CD4-positive, alpha-beta T cell treated with Interferon gamma for 1 hour (primary cell): ENCODE data around the gene OR4K15.
"Not testable (repeated sequence)": the region's sequence is repeated elsewhere in the genome, so short reads cannot be mapped to it uniquely, and the experiment has no call there.

Experiments
- DNase-seq: peaks from one replicate; pipeline ENCODE4 v3.0.0-alpha.2; 2020

Gene OR4K15

GRCh38 chr14:19975291-19975690 lies at the start of gene OR4K15:
Gene OR4K15 (plus strand): TSS chr14:19975591. CDS start chr14:19975591, 0 bp downstream.
- no peak for DNase-seq

GRCh38 chr14:19930617-19931016 lies 44.8 kb upstream of the OR4K15 start, which contains the start of gene OR4K1:
Gene OR4K1 (plus strand): TSS chr14:19930917. CDS start chr14:19935667, 4,750 bp downstream.
- DNase-seq, result no peak

- no peak for DNase-seq
These were observed 33.7 kb upstream of the OR4K15 start for GRCh38 chr14:19941668-19942067.

- DNase-seq, result no peak
These were observed 27.8 kb upstream of the OR4K15 start for GRCh38 chr14:19947413-19948090.

- DNase-seq, result no peak
These were observed 26.2 kb upstream of the OR4K15 start for GRCh38 chr14:19949218-19949617.

GRCh38 chr14:19969735-19970134 lies 5.7 kb upstream of the OR4K15 start:
- DNase-seq, result not testable (repeated sequence)

GRCh38 chr14:19974844-19975243 lies 547 bp upstream of the OR4K15 start:
- no peak for DNase-seq

GRCh38 chr14:19993438-19993837 lies 18.0 kb downstream of the OR4K15 start:
- no peak for DNase-seq

GRCh38 chr14:20001863-20002262 lies 26.5 kb downstream of the OR4K15 start, which contains the start of gene OR4Q2:
Gene OR4Q2 (plus strand): TSS chr14:20002163.
- DNase-seq, result no peak

- DNase-seq, result peak; percentile 13
These were observed 26.9 kb downstream of the OR4K15 start for GRCh38 chr14:20002319-20002718.

GRCh38 chr14:20008156-20008555 lies 32.8 kb downstream of the OR4K15 start:
- DNase-seq, result no peak

GRCh38 chr14:20019257-20019865 lies 44.0 kb downstream of the OR4K15 start, which contains the start of gene OR4K14:
Gene OR4K14 (minus strand): TSS chr14:20019307. CDS start chr14:20015193, 4,114 bp downstream.
- DNase-seq, result no peak
